Heart left ventricle (tissue), 16 donors: ENCODE measurements around the gene LETM1. TPM values are rescaled to one million over a fixed set of nuclear protein-coding genes. Genes with fewer than 3 reads are reported as not detected.

Experiments
- ATAC-seq, 4 donors: fragments of 200-7000 bp; cut with Tn5 transposase; one replicate each; pipeline ENCODE4 v1.9.1; 2020 to 2022; ENCODE audit warnings: moderate library complexity in 4 of 4, mild to moderate bottlenecking in 3 of 4, moderate number of reproducible peaks in 1 of 4
- DNase-seq, 5 donors: peaks; one replicate each; pipeline ENCODE4 v3.0.0-alpha.2; 2020
- H3K27ac ChIP-seq, 12 donors: fragments of 200-600 bp; sonication (generic) in 4 of 12; one replicate each; pipeline versions ENCODE4 v1.5.0 to v1.8.0; 2016 to 2022; ENCODE audit warnings: mild to moderate bottlenecking in 2 of 12
- H3K27me3 ChIP-seq, 9 donors: fragments of 200-600 bp; sonication (generic) in 2 of 9; one replicate each; pipeline versions ENCODE4 v1.5.1 to v1.8.0; 2016 to 2022; ENCODE audit warnings: mild to moderate bottlenecking in 3 of 9
- H3K36me3 ChIP-seq, 9 donors: fragments of 200-600 bp; sonication (generic) in 2 of 9; one replicate each; pipeline versions ENCODE4 v1.5.0 to v1.8.0; 2018 to 2022; ENCODE audit warnings: mild to moderate bottlenecking in 2 of 9
- H3K4me1 ChIP-seq, 12 donors: fragments of 200-600 bp; sonication (generic) in 4 of 12; one replicate each; pipeline versions ENCODE4 v1.5.0 to v1.8.0; 2016 to 2022; ENCODE audit warnings: mild to moderate bottlenecking in 3 of 12
- H3K4me3 ChIP-seq, 12 donors: fragments of 200-600 bp; sonication (generic) in 4 of 12; one replicate each; pipeline versions ENCODE4 v1.5.0 to v1.8.0; 2017 to 2022; ENCODE audit warnings: mild to moderate bottlenecking in 9 of 12, moderate library complexity in 4 of 12
- H3K9me3 ChIP-seq, 12 donors: fragments of 200-600 bp; sonication (generic) in 4 of 12; one replicate each; pipeline versions ENCODE4 v1.5.0 to v1.8.0; 2016 to 2022; ENCODE audit warnings: mild to moderate bottlenecking in 1 of 12
- CTCF ChIP-seq, 12 donors: fragments of 200-600 bp; sonication (generic) in 4 of 12; IDR thresholded peaks; one replicate each; pipeline versions ENCODE4 v1.5.0 to v1.8.0; 2018 to 2022; ENCODE audit warnings: antibody characterized with exemption in 12 of 12, mild to moderate bottlenecking in 5 of 12
- POLR2A ChIP-seq, 2 donors: fragments of 450-650 bp; IDR thresholded peaks; one replicate each; pipeline ENCODE4 v1.6.1; 2017; ENCODE audit warnings: antibody characterized with exemption in 2 of 2, mild to moderate bottlenecking in 2 of 2, moderate library complexity in 2 of 2
- WGBS, 4 donors: extraction: QIAGEN DNeasy Blood & Tissue Kit in 2 of 4; methylation state at CpG; one replicate each; pipeline versions ENCODE4 v1.1.5 to v1.1.7; 2013 to 2018; 5-methylcytosine and 5-hydroxymethylcytosine counted together
- intact Hi-C, 10 donors: fragments of 100-400 bp; cut with DNase I; formaldehyde crosslinking; loops; one replicate each; pipeline versions ENCODE4 v1.11.1 to v1.14.2; 2022
- polyA plus RNA-seq, 2 donors: library from polyadenylated mRNA; stranded (reverse); fragments of 200-250 nt; gene quantifications; one replicate each; pipeline ENCODE4 v1.2.3, GENCODE V29; 2013
- total RNA-seq, 9 donors: library from RNA; depleted of rRNA in 2 of 9; stranded (reverse); fragments of >200 nt in 2 of 9; fragmentation: NEBNext Ultra II Directional in 3 of 9; extraction: Animal tissue kit (Norgen Biotek cat#: 25700) in 3 of 9; gene quantifications; one replicate each; pipeline versions ENCODE4 v1.1.0 to v1.2.4, GENCODE V29; 2016 to 2023
- donor health status: ischemic (EF 13 %, LVEDD 7.1; RV severe dilation, severe dysfunction).
- donor health status: healthy with polysubstance abuse.
- donor health status: DM: no; HTN: yes; CAD: no.
- donor health status: DM: no; HTN: no; CAD: no.
- donor health status: ischemic (EF 25% LVEDD 6.9; RV normal size, moderate dysfunction).
- donor health status: ischemic (EF 25% LVEDD 5.7; RV mildly dilated, moderate dysfunction).
- donor health status: healthy.
- donor health status: DM: yes; HTN: yes; CAD: no.
- donor health status: ischemic (EF 35%, LVEDD 5.7; RV mildly dilated, moderate dysfunction).
- donor health status: nonischemic (EF 11% LVEDD 7.7; RV severe dilation, severe dysfunction).
- donor health status: DM: yes; HTN: yes; CAD: no.
- donor health status: PGD.
- donor health status: ischemic (EF 29% LVEDD 5.4; RV normal size, mild dysfunction).
- donor health status: nonischemic (EF 23%, LVEDD 6.1; RV moderate dilation, normal function).

LETM1 gene
- total and polyA plus RNA-seq, 11 donors, result 22.1 to 54.7 (median 43.4) TPM

DNA sequence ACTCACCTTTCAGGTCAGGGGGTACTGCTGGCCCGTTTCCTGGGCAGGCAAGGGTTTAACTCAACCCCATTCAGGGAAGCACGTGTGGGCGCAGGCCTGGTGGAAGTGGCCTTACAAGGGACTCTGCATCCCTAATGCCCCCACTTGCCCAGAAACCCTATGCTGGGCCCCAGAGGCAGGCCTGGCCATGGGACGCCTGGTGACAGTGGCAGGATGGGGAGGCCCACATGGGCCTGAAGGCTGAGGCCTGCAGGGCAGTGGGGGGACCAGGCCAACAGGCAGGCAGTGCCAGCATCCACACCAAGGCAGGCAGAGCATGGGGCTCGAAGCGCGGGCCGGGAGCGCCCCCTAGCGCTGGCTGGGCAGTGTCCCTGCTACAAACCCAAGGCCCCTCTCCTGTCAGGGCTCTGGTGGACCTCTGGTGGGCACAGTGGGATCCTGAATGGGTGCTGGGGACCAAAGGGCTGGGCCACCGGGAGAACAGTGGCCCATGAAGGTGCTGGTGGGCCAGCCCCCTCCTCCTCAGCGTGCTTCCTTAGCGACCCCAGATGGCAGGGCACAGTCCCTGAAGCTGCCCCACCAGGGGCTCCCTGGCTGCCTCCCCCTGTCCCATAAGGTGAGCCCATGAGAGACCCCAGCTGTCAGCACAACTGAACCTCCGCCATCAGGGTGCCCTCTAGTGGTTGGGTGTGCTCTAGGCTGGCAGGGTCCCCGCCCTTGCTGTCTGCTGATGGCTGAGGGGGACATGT is 46.0 kb downstream of the LETM1 start:
- no peak for TF ChIP-seq POLR2A (IDR thresholded peaks at IDR 0.05)
- peak; percentile 63 to 88 (median 80) for TF ChIP-seq CTCF (IDR thresholded peaks at IDR 0.05)
- peak; percentile 54 to 83 (median 66) for DNase-seq

GRCh38 chr4:1808851-1809753 is 46.9 kb downstream of the LETM1 start:
- no peak overlapping the region for H3K4me3 ChIP-seq
- intact Hi-C loops, result loop anchor here in 3 of 10 donors (1.0 to 5.0 kb wide), 3 partner anchors 61 to 62 kb away; no protein-coding TSS in a partner anchor
- peaks cover 0 to 2% (median 0%) of the 10 kb centered on the region in 12 donors for H3K4me1 ChIP-seq
- DNase-seq (no peak), ATAC-seq (no peak)
- no peak overlapping the region for H3K27ac ChIP-seq
- 76 to 83% (median 78%) methylated on average over 11 of the region's 11 CpGs for WGBS, 4 donors
- H3K9me3 ChIP-seq, result no peaks in the 10 kb centered on the region
- H3K36me3 ChIP-seq, result peaks cover 0 to 25% (median 16%) of the 10 kb centered on the region in 9 donors
- H3K27me3 ChIP-seq, result no peaks in the 10 kb centered on the region
- no peak for TF ChIP-seq POLR2A (IDR thresholded peaks at IDR 0.05)
- no peak for TF ChIP-seq CTCF (IDR thresholded peaks at IDR 0.05)

More for the DNA sequence above, 46.0 kb downstream of the LETM1 start:
- intact Hi-C loops, result loop anchor here (1.0 to 10.0 kb wide), 6 partner anchors 61 to 89 kb away; no protein-coding TSS in a partner anchor
- ATAC-seq, result peak; percentile 53 to 85 (median 68)
- H3K9me3 ChIP-seq, result no peaks in the 10 kb centered on the region
- WGBS, 4 donors, result 29 to 38% (median 32%) methylated on average over 5 to 15 of the region's 15 CpGs
- no peaks in the 10 kb centered on the region for H3K27me3 ChIP-seq
- peaks cover 0 to 2% (median 0%) of the 10 kb centered on the region in 12 donors for H3K4me1 ChIP-seq
- no peak overlapping the region for H3K4me3 ChIP-seq
- peaks cover 0 to 33% (median 24%) of the 10 kb centered on the region in 9 donors for H3K36me3 ChIP-seq
- H3K27ac ChIP-seq, result no peak overlapping the region

DNA sequence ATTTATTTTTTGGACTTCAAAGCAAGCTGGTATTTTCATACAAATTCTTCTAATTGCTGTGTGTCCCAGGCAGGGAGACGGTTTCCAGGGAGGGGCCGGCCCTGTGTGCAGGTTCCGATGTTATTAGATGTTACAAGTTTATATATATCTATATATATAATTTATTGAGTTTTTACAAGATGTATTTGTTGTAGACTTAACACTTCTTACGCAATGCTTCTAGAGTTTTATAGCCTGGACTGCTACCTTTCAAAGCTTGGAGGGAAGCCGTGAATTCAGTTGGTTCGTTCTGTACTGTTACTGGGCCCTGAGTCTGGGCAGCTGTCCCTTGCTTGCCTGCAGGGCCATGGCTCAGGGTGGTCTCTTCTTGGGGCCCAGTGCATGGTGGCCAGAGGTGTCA is 47.6 kb downstream of the LETM1 start:
- intact Hi-C loops, result loop anchor here in 2 of 10 donors (2.0 to 5.0 kb wide), 2 partner anchors 61 to 62 kb away; no protein-coding TSS in a partner anchor
- peaks cover 0 to 18% (median 10%) of the 10 kb centered on the region in 9 donors for H3K36me3 ChIP-seq
- TF ChIP-seq CTCF (IDR thresholded peaks at IDR 0.05) (no peak), POLR2A (IDR thresholded peaks at IDR 0.05) (no peak)
- no peak overlapping the region for H3K4me3 ChIP-seq
- ATAC-seq (no peak), DNase-seq (no peak)
- H3K9me3 ChIP-seq, result no peaks in the 10 kb centered on the region
- 88 to 95% (median 88%) methylated on average over 6 of the region's 6 CpGs for WGBS, 4 donors
- H3K27me3 ChIP-seq, result no peaks in the 10 kb centered on the region
- H3K27ac ChIP-seq, result no peak overlapping the region
- H3K4me1 ChIP-seq, result peaks cover 0 to 2% (median 0%) of the 10 kb centered on the region in 12 donors
